GM12874 (cell line): ENCODE data around the gene ETF1.

ENCODE experiments used
- TF ChIP-seq, protein P1 (sequence below): IDR thresholded peaks from 2 replicates; pipeline ENCODE4 v1.5.1; 2011; ENCODE audit warnings: low read depth, mild to moderate bottlenecking, control low read depth, low read length, moderate library complexity; ENCODE audit not compliant: insufficient read depth

ETF1 gene

DNA sequence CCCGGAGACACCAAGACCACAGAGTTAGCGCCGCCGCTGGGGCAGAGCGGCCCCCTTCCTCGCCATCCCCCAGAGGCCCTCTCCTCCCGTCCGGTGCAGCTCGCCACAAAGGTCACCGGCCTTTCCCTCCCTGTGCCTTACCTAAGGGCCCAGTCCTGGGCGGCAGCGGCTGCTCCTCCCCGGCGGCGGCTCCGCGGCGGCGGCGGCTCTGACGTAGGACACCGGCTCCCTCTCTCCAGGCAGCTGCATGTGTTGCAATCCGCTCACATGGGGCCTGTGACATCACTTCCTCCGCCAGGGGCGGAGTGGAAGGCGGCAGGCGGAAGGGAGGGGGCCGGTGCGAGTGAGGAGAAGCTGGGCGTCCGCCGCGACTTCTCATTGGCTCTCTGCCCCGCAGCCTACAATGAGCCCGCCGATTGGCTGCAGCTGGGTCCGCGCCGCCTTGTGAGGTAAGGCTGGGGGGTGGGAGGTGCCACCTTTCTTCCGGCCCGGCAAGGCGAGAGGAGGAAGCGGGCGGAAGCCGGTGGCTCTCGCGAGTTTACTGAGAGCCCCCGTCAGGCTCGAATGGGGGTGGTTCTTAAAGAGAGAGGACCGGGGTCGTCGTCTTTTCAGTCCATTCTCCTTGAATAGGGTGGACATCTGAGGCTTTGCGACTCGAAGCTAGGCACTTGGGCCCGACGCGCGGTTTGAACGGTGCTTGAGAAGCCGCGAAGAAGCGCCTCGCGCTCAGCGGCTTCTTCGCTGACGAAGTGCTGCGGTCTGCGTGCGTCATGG is at the start of gene ETF1:
ETF1 (minus strand) TSS at position 281 of the 774 bp plus-strand sequence. CDS start 318 bp downstream, outside the sequence.
- TF ChIP-seq, protein P1, sequence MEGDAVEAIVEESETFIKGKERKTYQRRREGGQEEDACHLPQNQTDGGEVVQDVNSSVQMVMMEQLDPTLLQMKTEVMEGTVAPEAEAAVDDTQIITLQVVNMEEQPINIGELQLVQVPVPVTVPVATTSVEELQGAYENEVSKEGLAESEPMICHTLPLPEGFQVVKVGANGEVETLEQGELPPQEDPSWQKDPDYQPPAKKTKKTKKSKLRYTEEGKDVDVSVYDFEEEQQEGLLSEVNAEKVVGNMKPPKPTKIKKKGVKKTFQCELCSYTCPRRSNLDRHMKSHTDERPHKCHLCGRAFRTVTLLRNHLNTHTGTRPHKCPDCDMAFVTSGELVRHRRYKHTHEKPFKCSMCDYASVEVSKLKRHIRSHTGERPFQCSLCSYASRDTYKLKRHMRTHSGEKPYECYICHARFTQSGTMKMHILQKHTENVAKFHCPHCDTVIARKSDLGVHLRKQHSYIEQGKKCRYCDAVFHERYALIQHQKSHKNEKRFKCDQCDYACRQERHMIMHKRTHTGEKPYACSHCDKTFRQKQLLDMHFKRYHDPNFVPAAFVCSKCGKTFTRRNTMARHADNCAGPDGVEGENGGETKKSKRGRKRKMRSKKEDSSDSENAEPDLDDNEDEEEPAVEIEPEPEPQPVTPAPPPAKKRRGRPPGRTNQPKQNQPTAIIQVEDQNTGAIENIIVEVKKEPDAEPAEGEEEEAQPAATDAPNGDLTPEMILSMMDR, result no peak

DNA sequence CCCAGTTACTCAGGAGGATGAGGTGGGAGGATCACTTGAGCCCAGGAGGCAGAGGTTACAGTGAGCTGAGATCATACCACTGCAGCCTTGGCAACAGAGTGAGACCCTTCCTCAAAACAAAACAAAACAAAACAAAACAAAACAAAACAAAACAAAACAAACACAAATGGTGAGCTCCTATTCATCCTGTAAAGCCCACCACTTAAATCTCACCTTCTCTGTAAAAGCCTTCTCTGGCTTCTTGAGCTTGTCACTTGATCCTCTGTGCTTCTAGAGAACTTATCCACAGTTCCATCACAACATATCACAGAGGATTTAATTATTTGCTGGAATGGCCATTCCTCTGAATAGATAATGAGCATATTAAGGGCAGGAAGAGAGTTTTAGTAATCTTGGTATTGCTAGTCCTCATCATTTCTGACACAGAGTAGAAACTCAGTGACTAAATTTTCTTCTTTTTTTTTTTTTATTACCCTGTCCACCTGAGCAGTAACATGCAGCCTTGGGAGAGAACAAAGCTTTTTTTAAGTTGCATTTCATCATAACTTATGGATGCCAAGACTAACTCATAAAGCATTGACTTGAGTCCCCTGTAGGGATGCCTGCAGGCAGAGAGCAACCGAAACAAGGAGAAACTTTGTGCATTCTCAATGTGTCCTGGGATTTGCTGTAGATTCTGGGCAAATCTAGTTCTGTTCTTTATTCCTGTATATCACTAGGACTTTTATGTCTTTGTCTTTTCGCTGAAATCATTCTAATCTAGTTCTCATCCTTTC is 45.2 kb upstream of the ETF1 start:
- TF ChIP-seq, protein P1, result no peak

DNA sequence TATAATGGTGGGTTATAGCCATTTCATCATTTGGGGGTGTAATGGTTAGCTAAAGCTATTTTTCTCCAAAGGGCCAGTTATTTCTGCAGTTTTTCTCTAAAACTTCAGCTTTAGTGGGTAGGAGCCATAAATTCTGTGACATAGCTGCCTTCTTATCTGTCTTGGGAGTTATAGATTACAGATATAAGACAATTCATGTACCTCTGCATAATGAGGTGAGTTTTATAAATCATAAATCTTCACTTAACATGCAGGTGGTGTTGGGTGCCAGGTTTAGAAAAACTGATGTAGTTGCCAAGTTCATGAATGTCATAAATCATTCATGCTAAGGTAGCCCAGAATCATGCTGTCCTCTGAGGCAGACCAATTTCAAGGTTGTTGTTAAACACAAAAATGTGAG is 42.1 kb upstream of the ETF1 start:
- TF ChIP-seq, protein P1, result no peak

DNA sequence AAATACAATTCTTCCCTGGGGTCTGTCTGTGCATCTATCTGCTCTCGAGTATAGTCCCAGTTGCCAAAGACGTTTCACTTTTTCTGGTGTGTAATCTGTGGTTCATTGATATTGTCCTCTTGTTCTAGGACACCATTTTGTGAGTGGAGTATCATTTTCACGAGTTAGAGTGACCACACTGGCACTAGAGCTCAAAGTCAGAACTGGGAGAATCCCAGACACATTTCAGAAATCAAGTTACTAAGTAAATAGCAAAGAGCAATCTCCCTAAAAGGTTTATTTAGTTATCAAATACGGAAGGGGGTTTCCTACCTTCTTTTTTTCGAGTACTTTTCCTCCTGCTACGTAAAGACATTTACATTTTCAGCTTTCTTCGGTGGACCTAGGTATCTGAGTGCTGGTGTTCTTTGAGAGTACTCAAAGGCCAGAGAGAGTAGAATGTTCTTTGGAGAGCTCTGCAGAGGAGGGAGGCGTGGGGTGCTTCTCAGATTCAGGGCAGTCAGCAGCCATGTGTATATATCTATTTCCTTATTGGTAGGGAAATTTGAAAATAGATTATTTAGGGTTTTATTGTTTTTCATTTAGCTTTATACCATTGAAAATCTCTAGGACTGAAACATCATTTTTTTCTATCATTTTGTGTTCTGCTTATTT is 41.1 kb upstream of the ETF1 start:
- TF ChIP-seq, protein P1, result no peak

DNA sequence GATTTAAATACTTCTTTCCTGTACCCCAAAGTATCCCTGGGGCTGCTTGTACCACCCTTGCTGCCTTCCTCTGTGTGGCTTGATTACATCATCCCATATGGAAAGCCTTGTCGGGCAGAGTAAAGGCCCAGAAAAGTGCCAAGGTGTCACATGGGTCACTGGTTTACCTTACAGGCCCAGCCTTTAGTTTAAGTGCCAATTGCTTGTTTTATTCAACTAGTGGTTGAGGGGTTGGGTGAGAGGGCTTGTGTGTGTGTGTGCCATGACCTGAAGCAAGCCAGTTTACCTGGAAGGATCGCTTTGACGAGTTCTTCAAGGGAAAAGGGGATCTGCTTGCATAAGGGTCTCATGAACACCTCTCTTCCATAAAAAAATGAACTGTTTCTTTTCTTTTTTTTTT is 39.9 kb upstream of the ETF1 start:
- TF ChIP-seq, protein P1, result no peak

DNA sequence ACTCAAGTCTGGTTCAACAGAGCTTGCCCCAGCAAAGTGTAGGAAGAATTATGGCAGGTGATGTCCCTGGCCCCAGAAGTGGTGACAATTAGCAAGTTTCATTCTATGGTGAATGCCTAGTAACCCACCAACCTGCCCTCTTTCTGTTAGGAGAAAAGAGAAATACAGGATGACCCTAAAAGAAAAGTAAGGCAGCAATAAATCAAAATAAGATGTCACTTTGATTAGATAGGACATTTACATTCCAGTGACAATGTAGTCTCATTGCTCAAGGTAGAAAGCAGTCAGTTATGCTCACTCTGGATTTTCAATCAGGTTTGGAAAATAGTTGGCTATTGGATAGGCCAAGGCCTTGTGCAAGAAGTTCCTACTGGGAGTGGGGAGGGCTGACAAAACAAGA is 37.7 kb upstream of the ETF1 start:
- TF ChIP-seq, protein P1, result no peak

DNA sequence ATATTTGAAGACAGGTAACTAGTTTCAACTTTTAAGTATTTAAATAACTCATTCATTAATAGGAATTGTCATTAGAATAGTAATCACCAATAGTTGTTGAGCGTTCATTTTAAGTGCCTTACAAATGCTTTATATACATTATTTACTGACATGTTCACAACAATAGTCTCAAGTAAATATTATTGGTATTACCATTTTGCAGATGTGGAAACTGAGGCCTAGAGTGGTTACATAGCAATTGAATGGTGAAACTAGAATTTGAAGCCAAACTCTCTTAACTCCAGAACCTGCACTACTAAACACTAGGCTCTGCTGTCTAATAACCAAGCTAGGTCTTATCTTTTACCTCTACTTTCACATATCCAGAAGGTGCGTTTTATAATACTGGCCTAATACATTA is 37.0 kb upstream of the ETF1 start:
- TF ChIP-seq, protein P1, result no peak
